Right renal cortex interstitium (tissue), 3 donors: ENCODE results near the gene ZNF586. TPM values are rescaled to one million over a fixed set of nuclear protein-coding genes. Genes with fewer than 3 reads are reported as not detected.
"Not testable (repeated sequence)": the region's sequence is repeated elsewhere in the genome, so short reads cannot be mapped to it uniquely, and the experiment has no call there.

Experiments
- DNase-seq, 3 donors: peaks; one replicate each; pipeline ENCODE4 v3.0.0-alpha.2; 2013; ENCODE audit warnings: low read depth in 3 of 3, low spot score in 2 of 3
- polyA plus RNA-seq, 3 donors: library from polyadenylated mRNA; unstranded; fragments of 120-200 nt; gene quantifications; one replicate each; pipeline ENCODE4 v1.2.1, GENCODE V29; 2013; ENCODE audit not compliant: insufficient read length in 3 of 3

Gene ZNF586
- 10 to 100 TPM; 20.8 to 22.3 (median 20.9) TPM for polyA plus RNA-seq

DNA sequence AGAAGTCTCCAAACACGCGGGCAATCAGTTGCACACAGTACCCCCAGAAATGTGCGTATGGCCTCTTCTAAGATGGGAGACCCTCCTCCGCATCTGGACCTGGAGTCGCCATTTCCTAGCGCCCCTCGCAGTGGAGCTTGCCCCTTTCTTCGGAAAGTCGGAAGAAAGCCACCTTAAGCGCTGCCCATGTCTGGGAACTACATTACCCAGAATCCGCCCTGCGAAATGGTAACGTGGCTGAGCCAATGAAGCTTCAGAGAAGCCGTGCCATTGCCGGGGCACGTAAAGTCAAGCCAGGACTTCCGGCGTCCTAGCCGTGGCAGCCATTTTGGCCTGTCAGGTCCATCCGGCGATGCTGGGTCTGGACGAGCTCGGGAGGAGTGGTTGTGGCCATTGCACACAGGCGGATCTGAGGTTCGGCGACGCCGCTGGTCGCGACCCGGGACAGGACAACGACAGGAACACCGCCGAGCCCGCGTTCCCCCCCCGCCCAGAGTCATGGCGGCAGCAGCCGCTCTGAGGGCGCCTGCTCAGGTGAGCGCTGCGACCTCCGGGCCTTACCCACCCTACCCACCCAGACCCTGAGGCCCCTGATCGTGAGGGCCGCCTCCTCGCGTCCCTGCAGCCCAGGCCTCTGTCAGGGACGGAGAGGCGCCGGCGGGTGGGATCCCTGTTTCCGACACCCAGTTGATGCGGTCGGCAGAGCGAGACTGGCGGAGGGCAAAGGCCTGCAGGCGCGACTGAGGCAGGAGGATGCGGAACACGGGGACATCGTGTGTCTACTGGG, at the start of gene ZNF586:
TSS of gene ZNF586 (plus strand) at position 332 of the 787 bp plus-strand sequence. CDS start at position 499, 167 bp downstream.
- peak; percentile 72 to 85 (median 76) for DNase-seq

DNA sequence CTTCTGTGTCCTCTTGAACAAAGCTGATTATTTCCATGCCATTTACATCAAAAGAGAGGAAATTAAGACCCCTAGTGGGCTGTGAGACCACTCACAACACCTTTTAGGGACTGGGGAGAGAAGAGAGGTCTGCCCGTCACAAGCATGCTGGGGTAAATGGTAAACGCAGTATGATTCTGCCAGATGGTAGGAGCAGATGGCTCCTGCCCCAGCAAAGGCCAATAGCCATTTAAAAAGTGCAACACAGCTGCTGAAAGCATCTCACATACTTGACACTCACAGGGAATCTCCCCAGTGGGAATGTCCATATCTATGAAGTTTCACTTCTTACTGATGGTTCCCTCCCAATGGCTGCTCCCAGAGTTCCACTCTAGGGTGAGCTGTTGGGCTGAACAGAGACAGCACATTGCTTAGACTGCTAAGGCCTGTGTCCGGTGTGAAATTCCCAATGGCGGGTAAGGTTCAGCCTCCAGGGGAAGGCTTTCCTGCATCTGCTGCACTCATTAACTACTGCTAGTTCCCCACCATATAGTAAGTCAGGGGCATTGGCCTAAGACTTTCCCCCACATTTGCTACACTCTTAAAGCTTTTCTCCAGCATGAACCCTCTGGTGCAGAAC, 49.5 kb upstream of the ZNF586 start:
- DNase-seq: no peak

GRCh38 chr19:57720878-57721277, 48.6 kb upstream of the ZNF586 start:
- no peak for DNase-seq

DNA sequence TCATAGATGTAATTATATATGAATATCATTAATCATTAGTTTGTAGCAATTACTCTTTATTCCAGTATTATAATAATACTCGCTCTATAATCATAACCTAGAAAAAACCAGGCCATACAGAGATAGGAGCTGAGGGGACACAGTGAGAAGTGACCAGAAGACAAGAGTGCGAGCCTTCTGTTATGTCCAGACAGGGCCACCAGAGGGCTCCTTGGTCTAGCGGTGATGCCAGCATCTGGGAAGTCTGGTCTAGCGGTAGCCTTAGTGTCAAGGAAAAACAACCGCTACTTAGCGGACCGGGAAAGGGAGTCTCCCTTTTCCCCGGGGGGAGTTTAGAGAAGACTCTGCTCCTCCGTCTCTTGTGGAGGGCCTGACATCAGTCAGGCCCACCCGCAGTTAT, 31.2 kb upstream of the ZNF586 start:
- DNase-seq: peak in 1 of 3 donors; percentile 9

DNA sequence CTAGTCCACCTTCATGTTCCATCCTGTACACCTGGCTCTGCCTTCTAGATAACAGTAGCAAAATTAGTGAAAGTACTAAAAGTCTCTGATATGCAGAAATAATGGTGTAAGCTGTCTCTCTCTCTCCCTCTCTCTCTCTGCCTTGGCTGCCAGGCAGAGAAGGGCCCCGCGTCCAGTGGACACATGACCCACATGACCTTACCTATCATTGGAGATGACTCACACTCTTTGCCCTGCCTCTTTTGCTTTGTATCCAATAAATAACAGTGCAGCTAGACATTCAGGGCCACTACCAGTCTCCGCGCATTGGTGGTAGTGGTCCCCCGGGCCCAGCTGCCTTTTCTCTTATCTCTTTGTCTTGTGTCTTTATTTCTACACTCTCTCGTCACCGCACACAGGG, 30.7 kb upstream of the ZNF586 start:
- DNase-seq: not testable (repeated sequence)

- DNase-seq: peak; percentile 87 to 92 (median 91)
Observed at GRCh38 chr19:57746580-57747471, 22.6 kb upstream of the ZNF586 start, which contains the start of gene ZNF776. Gene ZNF776, plus strand, starts transcription at chr19:57746815. Its CDS starts 244 bp downstream, at chr19:57747059.

GRCh38 chr19:57747472-57747807, 22.0 kb upstream of the ZNF586 start:
- DNase-seq: no peak

GRCh38 chr19:57748029-57748428, 21.4 kb upstream of the ZNF586 start:
- no peak for DNase-seq

- DNase-seq: no peak
Observed at GRCh38 chr19:57754091-57754673, 15.3 kb upstream of the ZNF586 start.

DNA sequence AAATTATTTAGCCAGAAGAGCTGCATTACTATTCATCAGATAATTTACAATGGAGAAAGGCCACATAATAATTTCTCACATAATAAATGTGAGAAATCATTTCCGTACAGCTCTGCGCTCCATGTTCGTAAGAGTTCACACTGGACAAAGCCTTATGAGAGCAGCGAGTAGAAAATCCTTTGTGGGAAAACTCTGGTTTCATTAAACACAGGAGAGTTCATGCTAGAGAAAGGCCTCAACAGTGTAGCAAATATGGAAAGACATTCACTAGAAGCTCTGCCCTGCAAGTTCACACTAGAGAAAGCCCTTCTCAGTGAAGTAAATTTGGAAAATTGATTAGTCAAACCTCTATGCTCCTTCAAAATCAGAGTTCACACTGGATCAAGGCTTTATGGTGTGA, 14.4 kb upstream of the ZNF586 start:
- DNase-seq: no peak

DNA sequence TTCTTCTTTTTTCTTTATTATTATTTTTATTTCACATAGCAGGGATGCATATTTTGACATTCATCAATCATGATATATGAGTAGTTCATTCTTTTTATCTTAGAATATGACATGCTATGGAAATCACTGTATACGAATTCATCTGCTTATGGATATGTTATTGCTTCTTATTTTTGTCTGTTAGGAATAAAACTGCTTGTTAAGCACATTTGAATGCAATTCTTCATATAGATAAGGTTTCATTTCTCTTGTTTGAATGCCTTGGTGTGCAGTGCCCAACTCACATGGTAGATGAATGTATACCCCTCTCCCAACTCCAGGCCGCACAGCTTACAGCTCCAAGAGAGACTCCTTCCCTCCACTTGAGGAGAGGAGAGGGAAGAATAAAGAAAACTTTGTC, 11.5 kb upstream of the ZNF586 start:
- no peak for DNase-seq

GRCh38 chr19:57759096-57759495, 10.4 kb upstream of the ZNF586 start:
- DNase-seq: no peak

- no peak for DNase-seq
Observed at GRCh38 chr19:57771417-57771816, 1.9 kb downstream of the ZNF586 start.

GRCh38 chr19:57773488-57773887, 4.0 kb downstream of the ZNF586 start:
- DNase-seq: no peak

- DNase-seq: no peak
Observed at GRCh38 chr19:57776764-57777296, 7.4 kb downstream of the ZNF586 start.

- DNase-seq: no peak
Observed at GRCh38 chr19:57778336-57778735, 8.9 kb downstream of the ZNF586 start.

GRCh38 chr19:57779220-57779845, 9.9 kb downstream of the ZNF586 start:
- DNase-seq: no peak

DNA sequence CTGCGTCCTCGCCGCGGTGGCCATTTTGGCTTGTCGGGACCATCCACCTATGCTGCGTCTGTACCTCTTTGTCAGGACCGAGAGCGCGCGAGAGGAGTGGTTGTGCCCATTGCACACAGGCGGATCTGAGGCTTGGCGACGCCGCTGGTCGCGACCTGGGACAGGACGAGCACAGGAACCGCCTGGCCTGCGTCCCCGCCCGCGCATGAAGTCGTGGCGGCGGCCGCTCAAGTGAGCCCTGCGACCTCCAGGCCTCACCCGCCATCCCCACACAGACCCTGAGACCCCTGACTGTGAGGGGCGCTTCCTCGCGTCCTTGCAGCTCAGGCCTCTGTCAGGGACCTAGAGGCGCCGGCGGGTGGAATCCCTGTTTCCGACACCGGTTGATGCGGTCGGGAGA, 16.8 kb downstream of the ZNF586 start:
- no peak for DNase-seq

GRCh38 chr19:57786906-57787305, 17.4 kb downstream of the ZNF586 start:
- no peak for DNase-seq

DNA sequence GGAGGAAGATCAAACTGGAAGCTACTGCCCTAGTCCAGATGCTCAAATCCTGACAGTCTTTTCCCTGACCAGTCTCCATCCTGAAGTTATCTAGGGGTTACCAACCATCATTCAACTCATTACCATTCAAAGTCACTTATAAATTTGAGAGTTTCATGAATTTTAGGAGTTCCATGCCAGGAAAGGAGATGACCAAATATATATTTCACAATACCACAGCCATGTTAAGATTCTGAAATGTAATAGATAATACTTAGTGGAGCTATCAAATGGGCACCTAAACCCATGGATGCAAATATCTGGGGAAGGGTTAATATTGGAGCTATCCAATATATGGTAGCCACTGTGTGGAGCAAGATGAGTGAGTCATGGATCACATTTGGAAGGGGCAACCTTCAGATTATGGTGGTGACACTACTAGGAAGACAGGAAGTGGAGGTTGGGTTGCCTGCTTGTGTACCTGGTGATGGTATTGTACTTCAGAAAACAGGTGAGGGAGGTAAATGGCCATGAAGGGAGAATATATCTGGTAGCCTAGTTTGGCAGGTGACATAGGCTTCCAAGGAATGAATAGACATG, 18.7 kb downstream of the ZNF586 start:
- DNase-seq: no peak
